Measurements from ENCODE around the gene DCUN1D1.

The DCUN1D1 gene

DNA sequence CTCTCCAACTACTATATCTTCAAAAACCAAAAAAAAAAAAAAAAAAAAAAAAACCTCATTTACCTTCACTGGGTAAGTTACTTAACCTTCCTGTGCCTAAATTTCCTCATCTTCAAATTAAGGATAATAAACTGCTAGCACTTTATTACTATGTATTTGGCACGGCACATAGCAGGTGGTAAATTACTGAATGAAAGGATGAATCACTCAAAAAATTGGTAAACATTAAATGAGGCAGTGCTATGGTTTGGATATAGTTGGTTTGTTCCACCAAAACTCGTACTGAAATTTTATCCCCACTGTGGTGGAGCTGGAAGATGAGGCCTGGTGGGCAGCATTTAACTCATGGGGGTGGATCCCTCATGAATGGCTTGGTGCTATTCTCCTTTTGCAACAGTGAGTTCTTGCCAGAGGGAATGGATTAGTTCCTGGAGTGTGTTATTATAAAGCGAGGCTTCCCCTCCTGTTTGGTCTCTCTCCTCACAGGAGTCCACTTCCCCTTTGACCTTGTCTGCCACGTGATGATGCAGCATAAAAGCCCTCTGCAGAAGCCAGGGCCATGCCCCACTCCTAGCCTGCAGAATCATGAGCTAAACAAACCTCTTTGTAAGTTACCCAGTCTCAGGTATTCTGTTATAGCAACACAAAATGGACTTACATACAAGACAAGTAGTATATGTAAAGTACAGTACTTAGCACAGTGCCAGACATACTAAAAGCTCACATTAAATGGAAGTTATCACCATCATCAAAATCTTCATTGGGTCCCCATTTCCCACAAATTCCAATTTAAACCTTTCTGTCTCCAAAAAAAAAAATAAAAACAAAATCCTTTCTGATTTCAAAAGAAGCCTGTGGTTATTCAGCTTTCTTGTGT lies 20.6 kb downstream of the DCUN1D1 start:
- Histone ChIP-seq H3K4me3 (ENCODE audit: low read depth in 1 of 2, low read length in 2 of 2) (no peak overlapping the region), H3K4me1 (ENCODE audit: control insufficient read depth in 1 of 2, insufficient read depth in 2 of 2, low read length in 2 of 2) (peaks cover 0 to 12% of the 10 kb centered on the region in 2 donors), H3K9me3 (ENCODE audit: control insufficient read depth in 1 of 2, low read length in 2 of 2) (no peaks in the 10 kb centered on the region), H3K9ac (ENCODE audit: low read depth in 1 of 2, low read length in 2 of 2) (no peak overlapping the region), H3K36me3 (ENCODE audit: control insufficient read depth in 1 of 2, insufficient read depth in 2 of 2, low read length in 2 of 2) (peaks cover 10 to 21% of the 10 kb centered on the region in 2 donors), H3K27me3 (ENCODE audit: control insufficient read depth in 1 of 2, insufficient read depth in 2 of 2, low read length in 2 of 2) (no peaks in the 10 kb centered on the region), H3K27ac (ENCODE audit: low read depth, low read length) (no peak overlapping the region)

- no peaks in the 10 kb centered on the region for H3K9me3 ChIP-seq (ENCODE audit: control insufficient read depth in 1 of 2, low read length in 2 of 2)
- H3K36me3 ChIP-seq (ENCODE audit: control insufficient read depth in 1 of 2, insufficient read depth in 2 of 2, low read length in 2 of 2), result peaks cover 10 to 22% of the 10 kb centered on the region in 2 donors
- no peak overlapping the region for H3K27ac ChIP-seq (ENCODE audit: low read depth, low read length)
- no peak overlapping the region for H3K4me3 ChIP-seq (ENCODE audit: low read depth in 1 of 2, low read length in 2 of 2)
- no peaks in the 10 kb centered on the region for H3K27me3 ChIP-seq (ENCODE audit: control insufficient read depth in 1 of 2, insufficient read depth in 2 of 2, low read length in 2 of 2)
- H3K4me1 ChIP-seq (ENCODE audit: control insufficient read depth in 1 of 2, insufficient read depth in 2 of 2, low read length in 2 of 2), result peaks cover 0 to 12% of the 10 kb centered on the region in 2 donors
- no peak overlapping the region for H3K9ac ChIP-seq (ENCODE audit: low read depth in 1 of 2, low read length in 2 of 2)
These were observed 22.6 kb downstream of the DCUN1D1 start for GRCh38 chr3:182957676-182958266.

GRCh38 chr3:182957226-182957625 lies 23.1 kb downstream of the DCUN1D1 start:
- Histone ChIP-seq H3K9me3 (ENCODE audit: control insufficient read depth in 1 of 2, low read length in 2 of 2) (no peaks in the 10 kb centered on the region), H3K27me3 (ENCODE audit: control insufficient read depth in 1 of 2, insufficient read depth in 2 of 2, low read length in 2 of 2) (no peaks in the 10 kb centered on the region), H3K27ac (ENCODE audit: low read depth, low read length) (no peak overlapping the region), H3K4me1 (ENCODE audit: control insufficient read depth in 1 of 2, insufficient read depth in 2 of 2, low read length in 2 of 2) (peaks cover 0 to 9% of the 10 kb centered on the region in 2 donors), H3K4me3 (ENCODE audit: low read depth in 1 of 2, low read length in 2 of 2) (no peak overlapping the region), H3K36me3 (ENCODE audit: control insufficient read depth in 1 of 2, insufficient read depth in 2 of 2, low read length in 2 of 2) (peaks cover 12 to 24% of the 10 kb centered on the region in 2 donors), H3K9ac (ENCODE audit: low read depth in 1 of 2, low read length in 2 of 2) (no peak overlapping the region)

DNA sequence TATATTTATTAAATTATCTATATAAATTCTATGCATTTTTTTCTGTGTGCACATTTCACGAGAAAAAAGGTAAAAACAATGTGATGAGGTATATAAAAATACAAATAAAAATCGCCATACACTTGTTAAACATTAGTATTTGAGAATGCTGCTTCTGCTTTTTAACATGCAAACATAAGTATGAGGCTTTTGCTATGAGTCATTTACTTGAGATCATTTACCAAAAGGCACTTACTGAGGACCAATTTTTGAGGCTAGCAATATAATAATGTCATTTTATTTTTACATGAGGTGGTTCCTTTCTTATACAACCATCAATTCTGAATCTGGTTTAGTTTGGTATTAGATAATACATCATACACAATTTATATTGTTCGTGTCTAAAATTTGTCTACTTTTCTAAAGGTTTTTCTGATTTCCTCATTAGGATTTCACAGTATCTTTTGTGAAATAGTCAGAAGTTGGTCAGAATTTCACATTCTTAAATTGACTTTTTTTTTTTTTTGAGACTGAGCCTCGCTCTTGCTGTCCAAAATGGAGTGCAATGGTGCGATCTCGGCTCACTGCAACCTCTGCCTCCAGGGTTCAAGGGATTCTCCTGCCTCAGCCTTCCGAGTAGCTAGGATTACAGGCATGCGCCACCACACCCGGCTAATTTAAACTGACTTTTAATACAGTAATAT lies 25.6 kb downstream of the DCUN1D1 start:
- Histone ChIP-seq H3K4me1 (ENCODE audit: control insufficient read depth in 1 of 2, insufficient read depth in 2 of 2, low read length in 2 of 2) (peaks cover 0 to 3% of the 10 kb centered on the region in 2 donors), H3K9ac (ENCODE audit: low read depth in 1 of 2, low read length in 2 of 2) (no peak overlapping the region), H3K4me3 (ENCODE audit: low read depth in 1 of 2, low read length in 2 of 2) (no peak overlapping the region), H3K36me3 (ENCODE audit: control insufficient read depth in 1 of 2, insufficient read depth in 2 of 2, low read length in 2 of 2) (peaks cover 15 to 21% of the 10 kb centered on the region in 2 donors), H3K27me3 (ENCODE audit: control insufficient read depth in 1 of 2, insufficient read depth in 2 of 2, low read length in 2 of 2) (no peaks in the 10 kb centered on the region), H3K27ac (ENCODE audit: low read depth, low read length) (no peak overlapping the region), H3K9me3 (ENCODE audit: control insufficient read depth in 1 of 2, low read length in 2 of 2) (no peaks in the 10 kb centered on the region)

GRCh38 chr3:182949688-182950087 lies 30.6 kb downstream of the DCUN1D1 start:
- Histone ChIP-seq H3K36me3 (ENCODE audit: control insufficient read depth in 1 of 2, insufficient read depth in 2 of 2, low read length in 2 of 2) (peaks cover 18 to 31% of the 10 kb centered on the region in 2 donors), H3K27me3 (ENCODE audit: control insufficient read depth in 1 of 2, insufficient read depth in 2 of 2, low read length in 2 of 2) (no peaks in the 10 kb centered on the region), H3K4me3 (ENCODE audit: low read depth in 1 of 2, low read length in 2 of 2) (no peak overlapping the region), H3K9ac (ENCODE audit: low read depth in 1 of 2, low read length in 2 of 2) (no peak overlapping the region), H3K9me3 (ENCODE audit: control insufficient read depth in 1 of 2, low read length in 2 of 2) (no peaks in the 10 kb centered on the region), H3K27ac (ENCODE audit: low read depth, low read length) (no peak overlapping the region), H3K4me1 (ENCODE audit: control insufficient read depth in 1 of 2, insufficient read depth in 2 of 2, low read length in 2 of 2) (no peaks in the 10 kb centered on the region)

GRCh38 chr3:182948305-182948704 lies 32.0 kb downstream of the DCUN1D1 start:
- H3K9ac ChIP-seq (ENCODE audit: low read depth in 1 of 2, low read length in 2 of 2), result no peak overlapping the region
- no peak overlapping the region for H3K4me3 ChIP-seq (ENCODE audit: low read depth in 1 of 2, low read length in 2 of 2)
- H3K27me3 ChIP-seq (ENCODE audit: control insufficient read depth in 1 of 2, insufficient read depth in 2 of 2, low read length in 2 of 2), result no peaks in the 10 kb centered on the region
- H3K27ac ChIP-seq (ENCODE audit: low read depth, low read length), result no peak overlapping the region
- no peaks in the 10 kb centered on the region for H3K4me1 ChIP-seq (ENCODE audit: control insufficient read depth in 1 of 2, insufficient read depth in 2 of 2, low read length in 2 of 2)
- no peaks in the 10 kb centered on the region for H3K9me3 ChIP-seq (ENCODE audit: control insufficient read depth in 1 of 2, low read length in 2 of 2)
- peaks cover 22 to 29% of the 10 kb centered on the region in 2 donors for H3K36me3 ChIP-seq (ENCODE audit: control insufficient read depth in 1 of 2, insufficient read depth in 2 of 2, low read length in 2 of 2)

DNA sequence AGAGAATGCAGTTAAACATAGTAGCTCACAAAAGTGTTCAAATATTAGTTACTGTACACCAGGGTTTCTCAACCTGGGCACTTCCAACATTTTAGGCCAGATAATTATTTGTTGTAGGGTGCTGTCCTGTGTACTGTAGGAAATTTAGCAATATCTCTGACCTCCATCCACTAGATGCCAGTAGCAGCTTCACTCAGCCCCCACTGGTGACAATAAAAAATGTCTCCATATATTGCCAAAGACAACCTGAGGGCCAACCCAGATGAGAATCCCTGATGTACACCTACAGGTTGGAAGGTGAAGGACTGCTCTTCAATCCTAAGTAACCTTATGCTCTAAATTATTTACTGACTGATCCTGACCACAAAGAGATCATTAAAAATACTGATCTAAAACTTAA lies 32.5 kb downstream of the DCUN1D1 start:
- Histone ChIP-seq H3K9ac (ENCODE audit: low read depth in 1 of 2, low read length in 2 of 2) (no peak overlapping the region), H3K4me1 (ENCODE audit: control insufficient read depth in 1 of 2, insufficient read depth in 2 of 2, low read length in 2 of 2) (no peaks in the 10 kb centered on the region), H3K9me3 (ENCODE audit: control insufficient read depth in 1 of 2, low read length in 2 of 2) (no peaks in the 10 kb centered on the region), H3K27me3 (ENCODE audit: control insufficient read depth in 1 of 2, insufficient read depth in 2 of 2, low read length in 2 of 2) (no peaks in the 10 kb centered on the region), H3K27ac (ENCODE audit: low read depth, low read length) (no peak overlapping the region), H3K36me3 (ENCODE audit: control insufficient read depth in 1 of 2, insufficient read depth in 2 of 2, low read length in 2 of 2) (peaks cover 22 to 29% of the 10 kb centered on the region in 2 donors), H3K4me3 (ENCODE audit: low read depth in 1 of 2, low read length in 2 of 2) (no peak overlapping the region)

GRCh38 chr3:182941719-182942118 lies 38.6 kb downstream of the DCUN1D1 start:
- H3K9ac ChIP-seq (ENCODE audit: low read depth in 1 of 2, low read length in 2 of 2), result no peak overlapping the region
- H3K4me3 ChIP-seq (ENCODE audit: low read depth in 1 of 2, low read length in 2 of 2), result no peak overlapping the region
- peaks cover 17 to 25% of the 10 kb centered on the region in 2 donors for H3K36me3 ChIP-seq (ENCODE audit: control insufficient read depth in 1 of 2, insufficient read depth in 2 of 2, low read length in 2 of 2)
- H3K9me3 ChIP-seq (ENCODE audit: control insufficient read depth in 1 of 2, low read length in 2 of 2), result no peaks in the 10 kb centered on the region
- no peaks in the 10 kb centered on the region for H3K27me3 ChIP-seq (ENCODE audit: control insufficient read depth in 1 of 2, insufficient read depth in 2 of 2, low read length in 2 of 2)
- H3K4me1 ChIP-seq (ENCODE audit: control insufficient read depth in 1 of 2, insufficient read depth in 2 of 2, low read length in 2 of 2), result no peaks in the 10 kb centered on the region
- no peak overlapping the region for H3K27ac ChIP-seq (ENCODE audit: low read depth, low read length)

- H3K9ac ChIP-seq (ENCODE audit: low read depth in 1 of 2, low read length in 2 of 2), result no peak overlapping the region
- H3K4me1 ChIP-seq (ENCODE audit: control insufficient read depth in 1 of 2, insufficient read depth in 2 of 2, low read length in 2 of 2), result no peaks in the 10 kb centered on the region
- no peak overlapping the region for H3K27ac ChIP-seq (ENCODE audit: low read depth, low read length)
- H3K9me3 ChIP-seq (ENCODE audit: control insufficient read depth in 1 of 2, low read length in 2 of 2), result no peaks in the 10 kb centered on the region
- no peaks in the 10 kb centered on the region for H3K27me3 ChIP-seq (ENCODE audit: control insufficient read depth in 1 of 2, insufficient read depth in 2 of 2, low read length in 2 of 2)
- H3K4me3 ChIP-seq (ENCODE audit: low read depth in 1 of 2, low read length in 2 of 2), result no peak overlapping the region
- peaks cover 7 to 11% of the 10 kb centered on the region in 2 donors for H3K36me3 ChIP-seq (ENCODE audit: control insufficient read depth in 1 of 2, insufficient read depth in 2 of 2, low read length in 2 of 2)
These were observed 40.0 kb downstream of the DCUN1D1 start for GRCh38 chr3:182940266-182940808.

Measured in duodenal mucosa (tissue), 2 donors.